NK-92 (cell line): ENCODE results near the gene ZMYM4.

ENCODE experiments used
- DNase-seq: peaks from one replicate; lab custom pipeline; 2025; ENCODE audit not compliant: unreplicated experiment; lab: John Stamatoyannopoulos, UW

ZMYM4 gene

DNA sequence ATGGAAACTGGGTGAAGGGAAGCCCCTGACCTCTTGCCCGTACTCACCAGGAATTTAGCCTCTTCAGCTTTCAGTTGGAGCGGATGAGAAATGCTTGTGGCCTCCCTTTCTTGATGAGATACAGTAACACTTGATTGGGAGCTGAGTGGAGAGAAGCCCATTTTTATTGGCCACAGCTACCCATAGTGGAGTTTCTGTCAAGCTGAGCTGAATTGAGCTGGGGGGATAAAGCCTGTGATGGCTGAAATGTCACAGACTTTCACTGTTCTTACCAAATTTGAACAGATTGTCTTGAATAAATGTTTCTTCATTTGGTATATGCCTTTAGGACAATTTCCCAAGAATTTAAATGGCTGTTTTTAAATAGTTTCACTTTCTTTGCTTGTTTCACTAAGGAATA, 125.9 kb downstream of the ZMYM4 start:
- no peak for DNase-seq

DNA sequence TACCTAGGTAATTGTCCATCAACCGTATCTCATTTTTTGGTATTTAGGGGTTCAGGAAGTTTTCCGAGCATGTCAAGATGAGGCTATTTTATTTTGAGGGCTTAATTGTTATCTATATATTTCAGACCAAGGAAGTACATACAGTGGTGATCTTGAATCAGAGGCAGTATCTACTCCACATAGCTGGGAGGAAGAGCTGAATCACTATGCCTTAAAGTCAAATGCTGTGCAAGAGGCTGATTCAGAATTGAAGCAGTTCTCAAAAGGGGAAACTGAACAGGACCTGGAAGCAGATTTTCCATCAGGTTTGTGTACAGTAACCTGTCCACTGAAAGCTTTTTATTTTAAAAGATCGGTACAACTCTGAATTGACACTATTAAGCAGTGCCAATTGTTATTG, 130.2 kb downstream of the ZMYM4 start:
- DNase-seq = no peak

DNA sequence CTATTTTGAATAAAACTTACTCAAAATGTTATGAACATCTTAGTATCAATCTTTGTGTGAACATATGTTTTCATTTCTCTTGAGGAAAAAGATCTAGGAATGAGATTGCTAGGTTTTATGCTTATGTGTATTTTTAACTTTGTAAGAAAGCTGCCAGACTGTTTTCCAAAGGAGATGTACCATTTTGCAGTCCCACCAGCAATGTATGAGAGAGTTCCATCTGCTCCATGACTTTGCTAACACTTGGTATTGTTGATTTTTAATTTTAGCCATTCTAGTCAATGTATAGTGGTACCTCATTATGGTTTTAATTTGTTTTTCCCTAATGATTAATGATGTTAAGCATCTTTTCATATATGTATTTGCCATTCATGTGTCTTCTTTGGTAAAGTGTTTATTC, 132.5 kb downstream of the ZMYM4 start:
- no peak for DNase-seq

DNA sequence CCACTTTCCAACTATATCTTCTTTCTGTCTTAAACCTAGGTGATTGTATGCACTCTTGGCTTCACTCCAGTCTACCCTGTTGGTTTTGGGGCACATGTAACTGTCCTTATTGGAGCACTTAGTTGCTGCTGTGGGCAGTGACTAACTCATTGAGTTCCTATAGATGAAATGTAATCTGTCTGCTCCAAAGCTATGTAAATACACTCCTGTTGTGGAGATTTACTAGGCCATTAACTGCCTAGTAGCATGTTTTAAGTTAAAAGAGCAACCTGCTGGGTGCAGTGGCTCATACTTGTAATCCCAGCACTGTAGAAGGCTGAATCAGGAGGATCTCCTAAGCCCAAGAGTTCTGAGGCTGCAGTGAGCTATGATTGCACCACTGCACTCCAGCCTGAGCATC, 137.6 kb downstream of the ZMYM4 start:
- DNase-seq = no peak

DNA sequence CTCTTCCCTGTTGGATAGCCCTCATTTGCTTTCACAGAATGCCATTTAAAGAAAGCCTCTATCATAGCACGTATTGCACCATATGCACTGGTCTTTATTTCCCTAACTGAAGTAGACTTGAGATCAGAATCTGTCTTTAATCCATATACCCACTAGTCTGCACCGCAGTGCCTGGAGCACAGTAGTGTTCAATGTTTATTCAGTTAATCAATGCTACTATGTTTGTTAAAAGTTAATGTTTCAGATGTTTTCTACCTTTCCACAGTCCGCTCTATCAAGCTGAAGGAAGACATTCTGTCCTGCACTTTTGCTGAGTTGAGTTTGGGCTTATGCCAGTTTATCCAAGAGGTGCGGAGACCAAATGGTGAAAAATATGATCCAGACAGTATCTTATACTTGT, 139.2 kb downstream of the ZMYM4 start:
- DNase-seq = no peak

DNA sequence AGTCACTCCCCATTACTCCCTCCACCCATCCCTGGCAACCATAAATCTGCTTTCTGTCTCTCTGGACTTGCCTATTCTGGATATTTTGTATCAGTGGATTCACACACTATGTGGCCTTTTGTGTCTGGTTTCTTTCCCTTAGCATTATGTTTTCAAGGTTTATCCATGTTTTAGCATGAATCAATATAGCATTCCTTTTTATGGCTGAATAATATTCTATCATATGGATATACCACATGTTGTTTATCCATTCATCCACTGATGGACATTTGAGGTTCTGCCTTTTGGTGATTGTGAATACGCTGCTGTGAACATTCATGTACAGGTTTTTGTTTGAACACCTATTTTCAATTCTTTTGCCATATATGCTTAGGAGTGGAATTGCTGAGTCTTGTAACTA, 140.4 kb downstream of the ZMYM4 start:
- no peak for DNase-seq

DNA sequence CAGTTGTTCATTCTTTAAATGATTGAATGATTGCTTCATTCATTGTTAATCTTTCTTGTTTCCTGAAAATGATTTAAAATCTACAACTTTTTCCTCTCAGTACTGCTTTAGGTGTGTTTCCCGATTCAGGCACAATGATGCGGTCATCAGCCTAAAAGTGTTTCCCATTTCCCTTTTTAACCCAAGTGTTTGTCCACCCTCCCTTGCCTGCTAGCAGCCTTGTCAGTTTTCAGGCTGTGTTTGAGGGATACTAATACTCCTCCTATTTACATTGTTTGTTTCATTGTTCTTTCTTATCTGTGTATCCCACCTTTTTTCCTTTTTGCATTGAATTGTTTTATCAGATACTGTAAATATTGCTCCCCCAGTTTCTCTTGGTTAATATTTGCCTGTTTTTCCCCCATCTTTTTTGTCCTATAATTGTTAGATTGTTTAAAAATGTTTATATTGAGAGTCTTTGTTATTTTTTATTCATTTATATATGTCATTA, 157.6 kb downstream of the ZMYM4 start:
- DNase-seq = no peak

DNA sequence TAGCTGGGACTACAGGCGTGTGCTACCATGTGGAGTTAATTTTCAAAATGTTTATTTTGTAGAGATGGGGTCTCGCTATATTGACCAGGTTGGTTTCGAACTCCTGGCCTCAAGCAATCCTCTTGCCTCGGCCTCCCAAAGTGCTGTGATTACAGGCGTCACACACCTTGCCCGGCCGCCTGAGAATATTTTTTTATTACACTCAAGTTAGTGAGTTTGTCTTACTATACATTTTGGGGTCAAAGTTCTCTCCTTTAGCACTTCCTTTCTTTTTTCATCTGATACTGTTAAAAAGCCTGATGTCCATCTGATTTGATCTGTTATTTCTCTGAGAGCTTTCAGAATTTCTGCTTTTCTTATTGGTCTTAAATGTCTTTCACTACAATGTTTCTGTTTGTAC, 159.9 kb downstream of the ZMYM4 start:
- DNase-seq = no peak

DNA sequence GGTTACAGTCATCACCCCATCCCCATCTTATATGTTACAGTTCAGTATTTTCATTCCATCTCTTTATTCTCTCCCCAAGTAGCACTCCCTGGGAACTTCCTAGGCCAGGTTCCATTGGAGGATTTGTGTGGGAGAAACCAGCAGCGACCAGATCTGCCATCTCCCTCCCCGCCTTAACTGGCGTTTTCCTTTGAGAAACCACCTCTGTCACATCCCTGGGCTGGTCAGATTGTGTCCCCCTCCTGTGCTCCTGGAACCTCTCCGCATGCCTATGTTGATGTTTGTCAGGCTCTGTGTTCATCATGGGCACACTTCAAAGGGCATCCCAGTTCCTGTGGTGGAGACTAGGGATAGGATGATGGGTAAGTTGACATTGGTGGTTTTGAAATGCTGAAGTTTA, 162.3 kb downstream of the ZMYM4 start:
- no peak for DNase-seq

DNA sequence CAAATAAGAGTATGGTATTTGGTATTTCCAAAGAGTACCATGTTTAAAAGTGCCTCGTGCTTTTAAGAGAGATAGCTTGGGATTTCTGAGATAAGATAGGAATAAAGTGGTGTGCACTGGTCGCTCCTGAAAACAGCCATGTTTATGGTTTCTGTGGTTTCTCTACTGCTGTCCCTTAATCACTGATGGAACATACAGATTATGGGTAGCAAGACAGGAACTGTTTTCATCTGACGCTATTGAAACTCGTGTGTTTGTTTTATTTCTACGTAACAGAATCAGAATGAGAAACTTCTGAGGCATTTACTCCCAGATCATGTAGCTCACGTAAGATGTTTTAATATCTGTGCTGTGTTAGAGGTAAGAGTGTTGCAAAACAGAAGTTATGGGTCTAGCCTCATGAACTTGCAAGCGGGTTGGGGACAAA, 162.7 kb downstream of the ZMYM4 start:
- DNase-seq = no peak

DNA sequence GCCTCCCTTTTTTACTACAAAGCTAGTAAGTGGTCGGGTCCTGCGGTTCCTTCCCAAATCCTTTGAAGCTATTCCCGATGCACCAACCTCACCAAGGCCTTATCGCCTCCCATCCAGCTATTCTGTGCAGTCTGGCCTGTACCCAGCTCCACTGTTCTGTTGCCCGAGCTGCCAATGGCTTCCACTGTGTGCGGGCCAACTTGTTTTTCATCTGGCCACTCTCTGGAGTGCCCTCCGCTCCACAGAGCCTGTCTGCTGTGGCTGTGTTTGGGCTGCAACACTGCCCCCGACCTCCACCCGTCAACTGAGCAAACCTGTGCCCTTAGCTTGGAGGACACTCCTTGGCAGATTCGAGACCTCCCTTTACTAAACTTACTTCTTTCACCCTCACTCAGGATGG, 163.7 kb downstream of the ZMYM4 start:
- DNase-seq = no peak

DNA sequence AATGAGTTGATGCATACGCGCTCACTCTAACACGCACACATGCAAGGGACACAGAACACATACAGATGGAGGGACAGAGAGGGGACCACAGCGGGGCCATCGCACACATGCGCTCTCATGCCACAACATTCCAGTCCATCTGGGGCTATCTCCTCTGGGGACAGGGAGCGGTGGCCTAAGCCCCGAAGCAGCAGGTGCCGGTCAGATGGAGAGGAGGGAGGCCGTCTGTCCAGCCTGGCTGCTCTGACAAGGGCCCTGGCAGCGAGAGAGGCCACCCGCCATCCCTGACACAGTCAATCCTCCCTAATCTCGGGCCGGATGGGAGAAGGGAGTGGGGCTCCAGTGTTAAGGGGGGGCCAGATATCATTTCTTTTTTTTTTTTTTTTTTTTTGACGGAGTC, 165.2 kb downstream of the ZMYM4 start:
- no peak for DNase-seq

DNA sequence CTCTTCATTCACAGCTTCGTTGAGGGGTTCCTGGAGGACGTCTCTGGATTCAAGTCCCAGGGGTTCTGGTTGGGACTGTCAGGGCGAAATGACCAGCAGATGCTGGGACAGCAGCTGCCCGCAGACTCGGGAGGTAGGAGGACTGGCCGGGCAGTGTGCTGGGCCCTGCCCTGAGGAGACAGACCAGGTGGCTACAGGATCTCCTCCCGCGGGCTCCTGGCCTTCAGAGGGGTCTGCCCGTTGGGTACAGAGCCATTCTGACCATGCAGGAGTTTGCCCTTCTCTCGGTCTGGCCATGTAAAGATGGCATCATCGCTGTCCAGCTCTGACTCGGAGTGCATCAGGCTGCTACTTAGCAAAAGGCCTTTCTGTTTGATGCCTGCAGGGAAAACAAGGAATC, 166.2 kb downstream of the ZMYM4 start:
- DNase-seq = no peak

DNA sequence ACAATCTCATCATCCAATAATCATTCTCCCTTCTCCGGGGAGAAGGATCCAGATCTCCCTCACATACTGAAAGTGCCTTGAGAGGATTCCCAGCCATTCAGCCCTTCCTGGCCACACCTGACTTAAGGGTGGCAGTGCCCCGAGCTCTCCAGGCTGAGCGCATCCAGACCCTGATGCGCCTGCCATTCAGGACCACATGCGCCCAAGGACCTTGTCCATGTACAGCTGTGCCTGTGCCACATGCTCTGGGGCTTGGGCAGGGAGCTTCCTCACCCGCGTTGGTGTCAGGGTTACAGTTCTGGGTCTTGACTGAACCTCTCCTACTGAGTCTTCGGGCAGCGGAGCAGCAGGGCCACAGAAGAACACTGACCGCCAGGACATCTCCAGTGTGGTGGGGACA, 167.6 kb downstream of the ZMYM4 start:
- no peak for DNase-seq

DNA sequence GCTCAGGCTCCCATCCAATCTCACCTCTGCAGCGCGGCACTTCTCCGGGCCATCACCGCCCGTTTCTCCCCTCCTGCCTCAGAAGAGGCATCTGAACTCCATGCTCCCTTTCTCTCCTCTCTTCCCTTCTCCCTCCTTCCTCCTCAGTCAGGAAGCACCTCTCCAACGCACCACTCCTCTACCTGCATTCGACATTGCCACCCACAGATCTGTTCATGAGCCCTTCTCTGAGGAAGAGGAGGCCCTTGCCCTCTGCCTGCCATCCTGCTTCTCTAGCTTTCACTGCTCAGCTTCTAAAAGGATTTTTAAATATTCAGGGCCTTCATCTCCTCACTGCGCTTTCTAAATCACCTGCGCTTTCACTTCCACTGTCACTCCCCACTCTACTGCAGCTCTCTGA, 168.7 kb downstream of the ZMYM4 start:
- no peak for DNase-seq

DNA sequence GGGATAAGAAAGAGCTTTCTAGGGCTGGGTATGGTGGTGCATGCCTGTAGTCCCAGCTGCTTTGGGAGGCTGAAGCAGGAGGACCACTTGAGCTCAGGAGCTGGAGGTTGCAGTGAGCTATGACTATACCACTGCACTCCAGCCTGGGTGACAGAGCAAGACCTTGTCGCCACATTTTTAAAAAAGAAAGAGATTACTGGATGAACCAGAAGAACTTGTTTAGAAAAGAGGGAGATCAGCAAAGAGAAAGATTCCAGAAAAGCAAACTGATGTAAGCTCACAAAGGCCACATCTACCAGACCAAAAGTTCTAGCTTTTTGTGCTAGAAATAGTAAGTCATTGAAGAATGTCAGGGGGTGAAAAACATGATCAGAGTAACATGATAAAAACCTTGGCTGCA, 171.1 kb downstream of the ZMYM4 start:
- DNase-seq = no peak

DNA sequence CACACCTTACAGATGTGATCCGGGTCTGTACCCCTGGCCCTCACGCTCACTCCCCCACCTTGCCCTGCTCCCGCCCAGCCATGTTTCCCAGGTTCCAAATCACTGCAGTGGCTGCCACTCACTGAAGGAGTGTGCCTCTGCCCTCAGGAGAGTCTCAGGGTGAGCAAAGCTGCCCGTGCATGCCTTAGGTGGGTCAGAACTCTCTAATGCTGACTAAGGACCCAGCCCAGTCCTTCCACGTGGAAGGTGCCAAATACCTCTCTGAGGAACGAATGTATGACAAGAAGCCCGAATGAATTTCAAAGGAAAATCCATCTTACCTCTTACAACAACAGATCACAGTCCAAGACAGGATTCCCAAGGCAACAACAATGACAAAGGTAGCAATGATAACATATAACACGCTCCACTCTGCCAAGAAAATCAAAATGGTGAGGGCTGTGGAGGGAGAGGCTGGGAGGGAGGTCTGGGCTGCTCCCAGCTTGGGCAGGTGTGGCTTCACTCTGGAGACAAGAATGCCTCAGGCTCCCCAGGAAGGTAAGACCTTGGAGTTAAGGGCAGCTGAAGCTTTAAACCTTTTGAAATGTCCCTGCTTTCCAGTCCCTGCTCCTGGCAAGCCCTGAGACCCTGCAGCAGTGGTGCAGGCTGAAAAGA, 173.5 kb downstream of the ZMYM4 start:
- DNase-seq = no peak

DNA sequence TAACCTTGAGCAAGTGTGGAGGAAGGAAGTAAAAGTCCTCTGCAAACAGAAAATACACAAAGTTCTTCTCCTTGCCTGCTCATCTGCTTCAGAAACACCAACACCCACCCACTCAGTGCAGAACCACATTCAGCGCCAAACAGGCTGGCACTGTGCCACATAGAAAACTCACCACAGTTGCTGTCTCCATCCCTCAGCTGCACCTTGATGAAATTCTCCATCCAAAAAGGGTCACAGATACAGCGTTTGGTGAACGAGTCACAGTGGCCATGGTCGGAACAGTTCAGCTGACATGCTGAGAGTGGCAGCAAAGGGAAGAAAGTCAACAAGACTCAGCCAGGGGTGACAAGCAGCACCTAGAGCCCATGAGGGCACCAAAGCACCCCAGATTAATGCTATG, 174.2 kb downstream of the ZMYM4 start:
- DNase-seq = no peak

DNA sequence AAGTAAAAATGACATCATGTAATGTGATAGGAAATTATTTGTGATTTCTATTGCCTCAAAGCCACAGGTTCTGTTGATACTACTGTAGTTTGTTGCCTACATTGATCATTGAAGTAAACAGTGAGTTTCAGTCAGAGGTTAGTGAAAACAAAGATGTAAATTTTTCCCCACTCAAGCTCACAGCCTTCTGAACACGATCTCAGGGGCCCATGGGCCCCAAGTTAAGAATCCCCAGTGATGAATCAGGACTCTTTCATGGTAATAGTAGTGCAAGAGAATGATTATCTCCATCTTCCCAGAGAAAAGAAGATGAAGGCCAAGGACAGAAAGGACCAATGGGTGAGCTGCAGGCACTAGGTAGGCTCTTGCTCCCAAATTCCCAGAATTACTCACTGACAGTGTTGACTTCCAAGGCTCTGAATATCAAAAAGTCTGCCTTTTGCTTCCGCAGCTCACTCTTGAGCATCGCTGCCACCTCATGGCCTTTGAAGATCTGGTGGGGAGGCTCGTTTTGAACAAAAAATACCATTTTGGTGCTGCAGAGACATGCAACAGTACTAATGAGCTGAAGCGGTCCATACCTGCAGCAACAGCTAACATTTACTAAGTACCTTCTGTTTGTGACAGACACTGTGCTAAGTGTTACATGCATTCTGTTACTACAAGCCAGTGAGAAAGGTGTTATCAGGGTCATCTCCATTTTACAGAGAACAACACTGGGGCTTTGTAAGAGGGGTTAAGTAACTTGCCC, 175.4 kb downstream of the ZMYM4 start:
- no peak for DNase-seq

DNA sequence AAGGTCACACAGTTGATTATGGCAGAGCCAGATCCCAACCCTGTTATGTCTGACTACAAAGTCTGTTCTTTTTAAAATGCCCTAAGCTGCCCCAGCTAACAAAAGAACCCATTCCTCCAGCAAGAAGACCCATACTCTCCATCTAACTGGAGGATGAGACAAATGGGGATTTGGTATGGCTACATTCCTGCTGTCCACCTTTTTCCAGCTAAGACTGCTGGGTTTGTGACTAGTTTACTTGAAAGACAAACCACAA, 175.9 kb downstream of the ZMYM4 start:
- DNase-seq = no peak

DNA sequence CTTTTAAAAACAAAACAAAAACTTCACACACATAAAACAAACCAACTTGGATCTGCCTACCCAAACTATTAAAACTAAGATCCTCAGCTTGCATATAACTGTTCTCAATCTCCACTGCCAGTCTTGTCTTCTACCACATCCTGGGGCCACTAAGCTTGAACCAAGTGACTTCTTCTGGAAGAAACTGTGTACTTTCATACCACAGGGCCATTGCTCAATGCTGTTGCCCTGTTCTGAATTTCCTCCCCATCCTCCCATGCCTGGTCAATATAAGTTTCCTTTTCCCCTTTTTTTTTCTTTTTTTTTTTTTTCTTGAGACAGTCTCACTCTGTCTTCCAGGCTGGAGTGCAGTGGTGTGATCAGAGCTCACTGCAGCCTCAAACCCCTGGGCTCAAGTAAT, 178.8 kb downstream of the ZMYM4 start:
- DNase-seq = no peak

DNA sequence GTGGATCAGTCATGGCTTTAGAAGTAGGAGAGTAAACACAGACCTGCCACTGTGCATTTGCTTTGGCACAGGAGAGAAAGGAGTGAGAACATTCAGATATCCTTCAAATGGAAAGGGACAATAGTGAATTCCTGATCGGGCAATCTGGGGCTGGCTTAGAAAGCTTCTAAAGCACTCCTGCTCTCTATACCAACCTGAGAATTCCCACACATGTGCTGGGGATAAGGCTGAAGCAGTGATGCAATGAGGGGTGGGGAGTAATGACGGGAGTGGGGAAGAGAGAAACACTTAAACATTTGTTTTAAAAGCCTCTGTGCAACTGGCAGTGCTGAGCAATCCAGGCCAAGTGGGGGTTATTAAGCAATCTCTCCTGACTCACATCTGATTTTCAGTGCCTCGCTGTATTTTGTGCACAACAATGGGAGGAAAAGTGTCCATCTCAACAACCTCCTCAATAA, 179.9 kb downstream of the ZMYM4 start:
- no peak for DNase-seq
